Stimulated activated naive CD8-positive, alpha-beta T cell treated with anti-CD3 and anti-CD28 coated beads, Interleukin-15, Interleukin-2, amounts not matched to agents 100 U/mL and 50 U/mL, for 24 hours (primary cell): ENCODE measurements around the gene ZCCHC17.
"Not testable (repeated sequence)": the region's sequence is repeated elsewhere in the genome, so short reads cannot be mapped to it uniquely, and the experiment has no call there.

Experiments used
- ATAC-seq: fragments of 150-1000 bp; cut with Tn5 transposase; one replicate; pipeline ENCODE4 v1.10.0; 2021
- DNase-seq: peaks from one replicate; pipeline ENCODE4 v3.0.0; 2021

Gene ZCCHC17

DNA sequence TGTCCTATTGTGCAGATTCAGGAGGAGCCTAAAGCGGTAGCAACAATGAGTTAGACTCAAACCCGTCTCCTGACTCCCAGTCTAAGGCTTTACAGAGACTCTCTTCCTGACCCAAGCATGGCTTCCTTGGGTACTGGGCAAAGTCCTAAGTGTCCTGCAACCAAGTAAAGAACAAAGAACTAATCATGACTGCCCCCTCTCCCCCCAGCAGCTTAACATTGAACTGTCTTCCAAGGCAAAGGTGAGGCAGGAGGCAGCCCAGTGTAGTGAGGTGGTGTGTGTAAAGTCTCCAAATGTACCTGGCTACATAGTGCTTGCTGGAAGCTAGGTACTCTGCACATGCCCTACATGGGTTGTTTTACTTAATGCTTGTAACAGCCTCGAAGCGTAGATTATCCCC, 73.7 kb downstream of the ZCCHC17 start:
- DNase-seq (no peak), ATAC-seq (no peak)

DNA sequence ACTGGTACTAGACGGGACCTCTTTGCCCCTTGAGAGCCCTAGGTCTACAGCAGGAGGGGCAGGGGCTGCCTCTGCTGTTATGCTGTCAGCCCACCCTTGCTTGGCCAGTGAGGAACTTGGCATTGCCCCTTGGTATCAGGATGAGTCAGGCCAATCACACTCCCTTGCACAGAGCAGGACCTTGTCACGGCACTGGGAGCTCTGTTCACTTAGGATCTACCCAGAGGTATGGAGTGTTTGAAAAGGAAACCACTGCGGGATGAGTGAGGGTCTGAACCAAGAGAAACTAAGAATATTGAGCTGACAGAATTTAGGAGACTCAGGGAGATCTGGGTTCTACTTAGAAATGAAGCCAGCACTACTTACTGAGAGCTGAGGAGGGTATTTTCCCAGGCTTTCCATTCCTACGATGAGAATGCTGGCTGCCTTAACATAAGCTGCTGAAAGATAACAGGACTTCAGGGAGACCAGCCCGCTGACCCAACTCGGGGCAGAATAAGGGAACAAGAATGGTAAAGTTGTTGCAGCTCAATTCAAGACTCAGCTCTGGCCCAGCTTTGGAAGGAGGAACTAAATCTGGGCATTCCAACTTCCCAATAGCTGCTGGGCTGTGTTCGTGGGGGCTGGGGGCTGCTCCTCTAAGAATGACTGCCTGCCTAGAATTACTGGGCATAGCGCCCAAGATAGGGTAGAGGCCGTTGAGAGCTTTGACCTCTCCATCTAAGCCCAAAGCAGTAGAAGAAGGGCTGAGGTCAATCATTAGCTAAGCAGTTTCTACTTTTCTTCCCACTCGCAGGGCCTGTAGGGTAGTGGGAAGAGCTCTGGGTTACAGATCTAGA, 74.5 kb downstream of the ZCCHC17 start:
- no peak for DNase-seq
- no peak for ATAC-seq

- no peak for DNase-seq
Observed at GRCh38 chr1:31372051-31372450, 75.2 kb downstream of the ZCCHC17 start.

GRCh38 chr1:31372751-31373055, 75.9 kb downstream of the ZCCHC17 start:
- no peak for ATAC-seq
- DNase-seq = no peak

More at GRCh38 chr1:31372051-31372450, 75.2 kb downstream of the ZCCHC17 start:
- ATAC-seq = no peak

DNA sequence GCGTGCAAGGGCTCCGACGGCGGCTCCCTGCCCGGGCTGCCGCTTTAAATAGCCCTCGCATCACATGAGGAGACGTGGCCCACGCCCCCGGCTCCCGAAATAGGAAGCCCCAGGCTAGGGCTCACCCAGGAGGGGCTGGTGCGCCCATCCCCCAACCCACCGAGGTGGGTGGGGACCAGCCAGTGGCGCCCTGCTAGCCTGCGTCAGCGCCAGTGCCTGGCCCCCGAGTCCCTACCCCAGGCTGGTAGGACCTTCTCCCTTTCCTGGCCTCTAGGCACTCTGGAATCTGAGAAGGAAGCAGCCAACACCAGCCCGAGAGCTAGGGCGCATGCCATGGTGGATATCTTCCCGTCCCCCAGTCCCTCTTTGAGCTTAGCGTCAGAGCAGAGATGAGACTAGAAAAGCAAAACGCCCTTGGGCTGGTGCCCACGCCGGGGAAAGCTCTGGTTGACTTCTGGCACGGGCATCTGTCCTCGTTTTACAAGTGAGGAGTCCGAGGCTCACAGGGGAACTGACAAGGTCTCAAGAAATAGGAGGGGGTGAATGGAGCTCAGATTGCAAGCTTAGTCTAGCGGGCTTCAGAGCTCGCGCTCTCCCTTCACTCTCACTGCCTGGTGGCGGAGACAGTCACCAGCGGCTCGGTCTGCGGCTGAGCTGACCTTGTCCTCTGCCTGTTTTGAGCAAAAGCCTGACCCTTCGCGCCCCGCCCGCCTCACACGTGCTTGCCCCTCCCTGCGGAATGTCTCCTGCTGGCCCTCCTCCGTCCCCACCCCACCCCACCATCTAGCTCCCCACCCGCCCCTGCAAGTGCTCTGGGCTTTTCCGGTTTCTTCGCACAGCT, 76.4 kb downstream of the ZCCHC17 start, which contains the start of gene FABP3:
Gene FABP3, minus strand, starts transcription at position 21 of the 841 bp plus-strand sequence. CDS start 62 bp downstream, outside the sequence.
- peak; percentile 55 for ATAC-seq
- DNase-seq = peak; percentile 42

DNA sequence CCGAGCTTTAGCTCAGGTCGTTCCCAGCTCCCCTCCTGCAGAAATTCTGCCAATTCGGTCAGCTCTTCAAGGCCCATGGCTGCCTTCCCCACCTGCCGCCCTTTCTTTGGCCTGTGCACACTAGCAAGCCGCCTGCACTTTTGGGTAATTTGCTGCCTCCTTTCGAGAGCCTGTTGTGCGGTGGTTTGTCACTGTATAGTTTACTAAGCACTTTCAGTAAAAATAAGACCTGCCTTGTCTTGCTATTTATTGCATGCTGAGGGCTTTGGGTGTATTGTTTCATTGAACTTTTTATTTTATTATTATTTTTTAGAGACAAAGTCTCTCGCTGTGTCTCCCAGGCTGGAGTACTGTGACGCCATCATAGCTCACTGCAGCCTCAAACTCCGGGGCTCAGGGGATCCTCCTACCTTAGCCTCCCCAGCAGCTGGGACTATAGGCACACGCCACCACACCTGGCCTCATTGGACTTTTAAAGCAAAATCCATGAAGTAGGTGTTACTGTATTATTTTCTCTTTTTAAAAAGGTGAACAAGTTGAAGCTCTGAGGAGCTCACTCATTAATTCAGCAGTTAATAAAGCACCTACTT, 77.2 kb downstream of the ZCCHC17 start:
- DNase-seq (no peak), ATAC-seq (no peak)

GRCh38 chr1:31374511-31375196, 77.8 kb downstream of the ZCCHC17 start:
- no peak for ATAC-seq
- no peak for DNase-seq

- no peak for DNase-seq
- ATAC-seq = no peak
Observed at GRCh38 chr1:31376375-31377134, 79.7 kb downstream of the ZCCHC17 start.

DNA sequence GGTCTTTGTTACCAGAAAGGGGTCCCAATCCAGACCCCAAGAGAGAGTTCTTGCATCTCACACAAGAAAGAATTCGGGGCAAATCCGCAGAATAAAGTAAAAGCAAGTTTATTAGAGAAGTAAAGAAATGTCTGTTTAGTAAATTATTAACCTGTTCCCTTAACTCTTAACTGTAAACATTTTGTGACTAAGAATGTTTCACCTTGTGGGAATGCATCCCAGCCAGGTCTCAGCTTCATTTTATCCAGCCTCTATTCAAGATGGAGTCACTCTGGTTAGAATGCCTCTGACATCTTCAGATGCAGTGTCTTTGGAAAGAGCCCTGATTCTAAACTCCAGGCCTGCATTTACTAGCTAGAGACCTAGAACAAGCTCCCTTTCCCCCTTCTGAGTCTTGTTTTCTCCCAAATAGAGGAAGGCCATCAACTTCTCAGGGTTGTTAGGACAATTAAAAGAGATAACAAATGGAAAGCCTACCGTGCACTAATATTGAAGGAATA, 80.6 kb downstream of the ZCCHC17 start:
- DNase-seq = no peak
- no peak for ATAC-seq

GRCh38 chr1:31378001-31378400, 81.2 kb downstream of the ZCCHC17 start:
- DNase-seq = no peak
- no peak for ATAC-seq

GRCh38 chr1:31380181-31380580, 83.3 kb downstream of the ZCCHC17 start:
- ATAC-seq (no peak), DNase-seq (no peak)

DNA sequence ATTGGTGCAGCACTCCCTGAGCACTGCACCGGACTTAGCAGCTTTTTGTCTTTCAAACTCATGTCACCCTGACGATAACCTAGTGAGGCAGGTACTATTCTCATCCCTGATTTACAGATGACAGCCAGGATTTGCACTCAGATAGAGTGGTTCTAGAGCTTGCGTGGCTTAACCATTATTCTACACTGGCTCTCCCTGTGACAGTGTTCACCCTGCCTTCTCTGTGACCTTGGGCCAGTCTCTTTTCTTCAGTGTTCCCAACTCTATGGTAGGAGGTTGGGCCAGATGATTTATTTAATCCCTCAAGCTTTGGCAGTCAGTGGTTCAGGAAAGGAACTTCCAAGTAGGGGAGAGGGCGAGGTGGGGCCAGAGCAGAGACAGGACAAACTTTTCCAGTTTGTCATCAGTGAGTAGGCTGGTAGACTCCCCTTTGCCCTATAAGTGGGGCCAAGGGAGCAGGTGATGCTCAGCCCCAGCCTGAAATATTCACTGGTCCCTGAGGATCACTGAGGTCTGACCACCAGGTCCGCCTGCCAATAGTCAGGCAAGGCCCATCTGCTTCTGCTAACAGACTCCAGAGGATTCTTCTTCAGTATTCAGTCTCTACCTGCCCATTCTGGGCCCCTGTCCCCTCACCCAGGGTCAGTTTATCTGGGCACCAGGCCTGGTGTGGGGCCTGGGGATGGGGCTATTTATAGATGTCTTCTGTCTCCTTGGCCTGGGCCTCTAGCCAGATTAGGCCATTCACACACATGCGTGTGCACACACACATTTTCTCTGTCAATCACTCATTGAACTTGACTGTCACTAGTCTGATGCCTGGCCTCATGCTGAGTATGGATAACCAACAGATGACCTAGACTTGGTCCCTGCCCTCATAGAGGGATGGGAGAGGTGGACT, 84.8 kb downstream of the ZCCHC17 start:
- DNase-seq (no peak), ATAC-seq (no peak)

DNA sequence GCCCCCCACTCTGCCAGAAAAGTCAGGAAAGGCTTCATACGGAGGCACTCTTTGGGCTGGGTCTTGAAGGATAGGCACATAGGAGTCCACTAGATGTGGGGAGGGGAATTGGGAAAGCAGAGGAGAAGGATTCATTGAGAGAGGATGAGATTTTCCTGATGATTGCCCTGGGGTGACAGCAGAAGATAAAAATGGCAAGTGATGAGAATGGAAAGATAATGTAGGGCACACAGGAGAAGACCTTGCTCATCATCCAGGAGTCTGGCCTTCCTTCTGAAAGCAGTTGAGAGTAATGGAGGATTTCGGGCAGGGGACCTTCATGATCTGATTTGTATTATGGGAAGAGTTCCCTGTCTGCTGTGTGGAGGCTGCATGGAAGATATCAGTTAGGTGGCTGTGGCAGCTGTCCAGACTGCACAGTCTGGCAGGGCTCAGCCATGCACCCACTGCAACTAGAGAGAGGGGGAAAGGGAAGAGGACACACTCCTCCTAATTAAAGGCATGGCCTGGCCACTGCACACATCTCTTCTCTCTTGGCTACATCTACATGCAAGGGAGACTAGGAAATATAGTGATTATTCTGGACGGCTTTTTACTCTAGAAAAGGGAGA, 85.7 kb downstream of the ZCCHC17 start:
- DNase-seq (no peak), ATAC-seq (no peak)

DNA sequence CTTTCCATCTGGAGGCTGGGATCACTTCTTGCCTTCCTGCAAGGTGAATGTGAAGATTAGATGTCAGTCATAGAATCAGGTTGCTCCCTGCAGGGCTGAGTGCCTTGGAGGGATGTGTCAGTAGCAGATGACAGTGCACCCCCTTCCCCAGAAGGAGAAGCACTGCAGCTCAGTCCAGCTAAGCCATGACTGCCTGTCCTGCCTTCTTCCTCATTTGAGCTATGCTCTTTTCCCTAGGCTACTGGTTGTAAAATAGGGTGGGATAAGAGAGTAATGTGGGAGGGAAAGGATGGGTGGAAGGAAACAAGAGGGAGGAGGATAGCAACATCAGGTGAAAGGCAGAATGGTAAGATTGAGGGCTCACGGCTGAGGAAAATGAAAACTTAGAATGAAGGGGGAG, 87.1 kb downstream of the ZCCHC17 start:
- ATAC-seq = no peak
- no peak for DNase-seq

GRCh38 chr1:31386576-31387243, 89.9 kb downstream of the ZCCHC17 start:
- DNase-seq, ATAC-seq: not testable (repeated sequence)

DNA sequence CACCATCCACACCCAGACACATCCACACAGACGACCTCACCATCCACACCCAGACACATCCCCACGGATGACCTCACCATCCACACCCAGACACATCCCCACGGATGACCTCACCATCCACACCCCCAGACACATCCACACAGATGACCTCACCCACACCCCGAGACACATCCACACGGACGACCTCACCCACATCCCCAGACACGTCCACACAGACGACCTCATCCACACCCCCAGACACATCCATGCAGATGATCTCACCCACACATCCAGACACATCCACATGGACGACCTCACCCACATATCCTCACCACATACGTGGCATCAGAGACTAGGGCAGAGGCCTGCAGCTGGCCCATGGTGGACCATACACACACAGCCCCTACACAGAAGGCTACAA, 90.8 kb downstream of the ZCCHC17 start:
- DNase-seq (no peak), ATAC-seq (no peak)

DNA sequence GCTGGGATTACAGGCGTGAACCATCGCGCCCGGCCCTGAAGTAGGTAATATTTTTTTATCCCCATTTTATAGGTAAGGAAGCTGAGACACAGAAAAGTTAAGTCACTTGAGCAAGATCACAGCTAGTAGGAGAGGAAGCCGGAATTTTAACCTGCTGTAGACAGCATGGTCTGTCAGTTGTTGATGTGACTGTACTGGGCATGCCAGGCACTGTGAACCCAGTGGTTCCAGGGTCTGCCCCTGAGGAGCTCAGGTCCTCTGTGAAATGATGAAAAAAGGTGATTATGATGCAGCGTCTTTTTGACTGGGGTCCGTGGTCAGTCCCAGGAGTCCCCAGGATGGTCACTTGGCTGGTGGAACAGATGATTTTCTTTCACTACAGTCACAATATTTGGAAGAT, 92.8 kb downstream of the ZCCHC17 start:
- DNase-seq (no peak), ATAC-seq (no peak)

DNA sequence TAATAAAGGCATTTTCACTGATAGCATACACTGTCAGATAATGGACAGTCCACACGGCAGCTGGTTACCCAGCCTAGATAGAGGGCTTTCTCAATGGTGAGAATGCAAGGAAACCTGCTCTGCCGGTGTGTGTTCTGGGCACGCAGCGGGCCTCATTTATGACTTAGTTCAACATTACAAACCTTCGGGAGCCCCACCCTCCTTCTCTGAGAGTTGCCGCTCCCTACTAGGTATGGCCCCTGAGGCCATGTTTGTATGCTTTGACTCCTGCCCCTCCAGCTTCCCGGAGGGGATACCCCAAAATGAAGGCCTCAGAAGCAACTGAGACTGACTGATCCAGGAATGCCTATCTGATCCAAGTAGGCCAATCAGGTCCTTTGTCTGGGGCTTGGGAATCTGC, 93.2 kb downstream of the ZCCHC17 start:
- ATAC-seq = no peak
- DNase-seq = no peak

- no peak for ATAC-seq
- no peak for DNase-seq
Observed at GRCh38 chr1:31393463-31393862, 96.6 kb downstream of the ZCCHC17 start.
